Dermis microvascular lymphatic vessel endothelial cell (primary cell): ENCODE measurements around the gene SORL1-AS1.
A peak's percentile ranks its signal among the peaks of the same experiment; 100 is the strongest.
"Not testable (repeated sequence)": the region's sequence is repeated elsewhere in the genome, so short reads cannot be mapped to it uniquely, and the experiment has no call there.

Experiments
- DNase-seq, 2 donors: peaks; one replicate each; pipeline versions ENCODE4 v3.0.0 to v3.0.0-alpha.2; 2010; ENCODE audit warnings: low read depth in 2 of 2

Gene SORL1-AS1

DNA sequence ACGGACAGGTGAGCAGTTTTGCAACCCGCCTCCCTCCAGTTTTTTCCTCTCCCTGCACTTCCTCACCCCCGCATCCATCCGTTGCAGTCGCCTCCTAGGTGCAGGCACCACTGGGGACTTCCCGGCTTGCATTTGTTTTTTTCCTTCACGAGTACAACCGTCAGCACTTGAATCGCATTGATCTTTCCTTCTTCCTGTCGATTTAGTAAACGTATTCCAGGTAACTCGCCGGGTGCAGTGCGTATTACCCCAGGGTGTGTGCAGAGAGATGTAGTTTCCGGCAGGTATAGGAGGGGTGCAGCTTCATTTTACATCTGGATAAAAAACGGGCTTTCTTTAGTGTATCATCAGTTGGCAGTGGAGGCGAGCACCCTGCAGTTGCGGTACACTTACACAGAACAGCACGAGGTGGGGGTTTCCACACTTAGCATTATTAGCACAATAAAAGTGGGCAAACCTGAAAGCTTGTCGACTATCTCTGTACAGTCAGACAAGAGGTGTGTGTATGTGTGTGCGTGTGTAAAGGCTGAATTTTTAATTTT, at the start of gene SORL1-AS1:
Gene SORL1-AS1, minus strand, starts transcription at position 359 of the 542 bp plus-strand sequence.
- no peak for DNase-seq

DNA sequence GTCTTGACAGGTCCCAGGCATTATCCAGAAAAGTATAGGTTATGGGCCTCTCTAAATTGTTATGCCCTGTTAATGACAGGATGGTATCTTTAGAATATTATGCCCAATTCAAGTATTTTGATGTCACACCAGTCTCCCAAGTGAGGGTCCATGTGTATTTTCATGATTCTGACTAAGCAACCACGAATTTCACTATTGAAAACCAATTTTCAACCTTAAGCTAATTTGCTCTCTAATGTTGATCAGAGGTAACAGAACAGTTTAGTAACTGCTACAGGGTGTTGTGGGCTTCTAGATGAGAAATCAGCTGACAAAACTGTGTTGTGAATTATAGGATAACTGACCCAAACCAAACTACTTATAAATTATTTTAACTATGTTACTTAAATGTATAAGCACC, 48.0 kb upstream of the SORL1-AS1 start:
- no peak for DNase-seq

DNA sequence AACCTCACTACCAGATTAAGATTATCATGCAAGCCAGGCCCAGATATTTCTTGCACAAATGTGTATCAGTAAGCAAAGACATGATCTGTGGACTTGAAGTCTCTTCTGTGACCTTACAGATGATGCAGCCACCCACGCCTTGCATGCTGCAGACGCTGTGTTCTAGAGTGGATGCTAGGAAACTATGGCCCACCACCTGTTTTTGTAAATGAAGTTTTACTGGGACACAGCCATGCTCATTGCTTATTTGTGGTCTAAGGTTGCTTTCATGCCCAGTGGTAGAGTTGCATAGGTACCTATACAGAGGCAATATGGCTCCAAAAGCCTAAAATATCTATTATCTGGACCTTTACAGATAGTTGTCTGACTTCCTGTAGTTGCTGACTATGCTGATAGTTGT, 47.5 kb upstream of the SORL1-AS1 start:
- DNase-seq, result no peak

DNA sequence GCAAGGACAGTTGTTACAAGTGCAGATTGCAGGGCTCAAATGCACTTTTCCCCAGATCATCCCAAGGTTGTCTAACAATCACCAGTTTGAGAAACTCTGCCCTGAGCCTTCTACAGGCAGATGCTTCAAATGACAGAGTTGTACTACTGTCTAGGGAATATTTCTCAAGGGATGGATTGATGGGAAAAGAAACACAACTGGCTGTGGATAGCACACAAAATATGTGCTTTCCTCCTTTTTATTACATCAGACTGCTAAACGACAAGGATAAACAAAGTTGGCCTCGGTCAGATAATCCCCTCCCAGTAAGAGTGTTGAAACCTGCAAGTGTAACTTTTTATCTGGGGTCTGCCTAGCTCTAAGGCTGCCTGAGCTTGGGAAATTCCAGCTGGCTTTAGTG, 46.6 kb upstream of the SORL1-AS1 start:
- DNase-seq, result no peak

DNA sequence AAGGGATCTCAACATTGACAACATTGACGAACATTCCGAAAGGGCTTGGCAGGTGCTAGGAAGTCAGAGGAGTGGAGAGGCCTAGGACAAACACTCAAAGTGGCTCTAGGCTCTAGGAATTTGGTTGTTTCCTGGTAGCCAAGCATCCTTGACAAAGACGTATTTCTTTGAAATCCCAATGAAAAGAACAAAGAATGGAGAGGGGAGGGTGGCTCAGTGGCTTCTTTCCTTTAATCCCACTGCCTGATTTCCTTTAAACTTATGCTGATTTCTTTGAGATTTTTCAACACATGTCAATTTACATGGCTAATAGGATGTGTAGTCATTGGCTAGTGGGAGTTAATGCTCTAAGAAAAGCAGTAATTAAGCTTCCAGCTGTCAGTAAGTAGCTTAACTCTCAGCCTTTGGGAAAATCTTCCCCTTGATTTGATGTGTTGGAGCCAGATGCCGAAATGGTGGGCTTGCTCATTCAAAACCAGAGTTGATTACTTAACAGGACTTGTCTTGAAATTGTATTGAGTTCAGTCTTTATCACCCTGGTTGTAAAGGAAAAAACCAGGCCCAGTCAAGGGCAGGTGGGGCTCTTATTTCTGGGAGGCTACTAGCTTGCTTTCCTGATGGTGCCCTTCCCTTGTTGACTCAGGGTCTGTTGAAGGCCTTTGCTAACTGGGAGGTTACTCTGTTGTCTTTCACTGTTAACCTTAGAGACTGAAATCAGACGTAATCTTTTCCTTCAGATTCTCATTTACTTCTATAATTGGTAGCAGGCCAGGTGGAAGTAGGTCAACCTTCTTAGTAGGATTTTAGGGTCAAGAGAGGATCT, 44.6 kb upstream of the SORL1-AS1 start:
- no peak for DNase-seq

DNA sequence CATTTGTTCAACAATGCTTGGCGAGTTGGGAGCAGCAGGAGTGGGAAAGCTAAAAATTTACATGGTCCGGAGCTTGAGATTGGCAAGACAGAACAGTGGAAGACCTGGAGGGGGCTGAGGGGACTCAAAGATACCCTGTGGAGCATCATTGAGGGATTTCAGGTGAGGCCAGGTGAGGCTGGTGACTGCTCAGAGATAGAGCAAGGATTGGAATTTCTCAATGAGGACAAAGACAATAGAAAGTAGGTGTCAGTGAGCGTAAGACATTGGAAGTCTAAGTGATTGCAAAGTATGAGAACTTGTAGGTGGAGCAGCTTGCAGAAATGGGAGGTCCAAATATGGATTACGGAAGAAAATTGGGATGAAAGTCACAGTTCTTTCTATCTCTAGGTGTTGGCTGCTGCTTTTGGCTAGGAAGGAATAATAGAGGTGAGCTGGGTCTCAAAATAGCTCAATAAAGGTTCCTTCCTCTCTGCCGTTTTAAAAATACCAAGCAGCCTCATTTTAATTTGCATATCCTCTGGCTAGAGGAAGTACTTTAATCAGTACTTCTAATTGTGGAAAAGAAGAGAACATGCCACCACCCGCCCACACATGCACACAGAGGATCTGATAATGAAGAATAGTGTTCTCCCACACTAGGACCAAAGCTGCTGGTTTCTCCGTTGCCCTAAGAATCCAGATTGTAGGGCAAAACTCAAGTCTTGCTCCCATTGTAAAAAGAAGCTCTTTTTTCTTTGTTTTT, 41.8 kb upstream of the SORL1-AS1 start:
- no peak for DNase-seq

DNA sequence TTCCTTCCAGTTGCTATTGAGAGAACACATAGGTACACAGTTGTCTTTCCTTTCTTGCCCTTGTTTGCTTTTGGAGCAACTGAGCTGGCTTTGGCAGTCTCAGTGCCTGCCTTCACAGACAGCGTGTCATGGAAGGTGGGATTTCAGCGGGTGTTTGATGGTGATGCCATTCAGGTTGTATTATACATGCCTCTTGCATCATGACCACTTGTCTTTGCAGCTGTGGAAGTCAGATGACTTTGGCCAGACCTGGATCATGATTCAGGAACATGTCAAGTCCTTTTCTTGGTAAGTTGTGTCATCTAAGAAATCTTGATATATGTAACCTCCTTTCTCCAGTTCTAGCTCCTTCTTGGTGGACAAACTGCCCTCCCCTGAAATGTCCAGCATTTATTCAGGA, 37.1 kb upstream of the SORL1-AS1 start:
- DNase-seq, result no peak

DNA sequence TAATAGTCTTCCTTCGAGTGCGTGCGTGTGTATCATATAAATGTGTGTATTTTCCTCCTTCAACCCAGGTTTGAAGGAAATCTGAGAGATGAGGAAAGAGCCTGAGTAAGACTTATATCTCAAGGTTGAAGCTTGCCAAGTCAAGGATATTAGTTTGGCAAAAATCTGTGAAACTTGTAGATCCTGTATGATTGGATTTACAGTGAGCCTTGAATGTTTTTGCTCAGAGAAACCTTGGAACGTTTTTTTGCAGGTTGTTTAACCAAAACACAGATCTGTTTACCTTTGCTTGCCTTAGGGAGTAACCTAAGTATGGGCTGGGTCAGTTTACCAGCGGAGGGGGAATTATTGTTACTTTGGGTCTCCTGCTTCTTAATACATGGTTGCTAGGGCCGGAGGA, 35.9 kb upstream of the SORL1-AS1 start:
- DNase-seq, result no peak

DNA sequence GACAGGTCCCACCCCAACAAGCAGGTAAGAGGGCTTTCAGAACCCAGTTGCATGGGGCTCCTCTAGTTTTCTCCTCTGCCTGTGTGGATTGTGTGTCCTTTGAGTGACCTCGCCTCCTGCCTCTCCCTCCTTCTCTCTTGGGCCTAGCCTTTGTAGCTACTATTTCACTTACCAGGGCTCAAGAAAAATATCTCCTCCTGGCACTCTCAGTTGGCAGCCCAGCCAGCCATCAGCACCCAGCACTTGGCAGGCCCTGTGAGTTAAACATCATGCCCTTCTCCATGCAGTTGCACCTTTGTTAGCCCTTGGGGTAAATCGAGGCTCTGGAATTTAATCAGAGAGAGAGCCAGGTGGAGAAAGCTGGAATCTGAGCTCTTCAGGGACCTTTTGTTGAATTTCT, 35.4 kb upstream of the SORL1-AS1 start:
- DNase-seq, result no peak

DNA sequence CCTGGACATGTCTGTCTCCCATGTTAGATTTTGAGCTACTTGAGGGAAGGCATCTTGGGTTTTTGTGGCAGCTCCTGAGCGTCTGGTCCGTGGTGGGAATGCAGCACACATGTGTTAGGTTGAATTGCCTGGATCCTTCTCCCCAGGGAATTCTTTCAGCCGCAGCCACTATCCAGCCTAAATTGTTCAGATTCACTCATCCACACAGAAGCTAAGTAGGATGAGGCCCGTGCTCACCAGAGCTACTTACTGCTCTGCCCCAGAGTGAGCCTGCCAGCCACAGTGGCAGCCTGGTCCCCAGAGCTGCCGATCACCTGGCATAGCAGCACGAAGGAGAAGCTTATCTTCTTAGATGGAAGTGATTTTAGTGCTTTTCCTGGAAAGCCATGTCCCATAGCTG, 34.4 kb upstream of the SORL1-AS1 start:
- no peak for DNase-seq

DNA sequence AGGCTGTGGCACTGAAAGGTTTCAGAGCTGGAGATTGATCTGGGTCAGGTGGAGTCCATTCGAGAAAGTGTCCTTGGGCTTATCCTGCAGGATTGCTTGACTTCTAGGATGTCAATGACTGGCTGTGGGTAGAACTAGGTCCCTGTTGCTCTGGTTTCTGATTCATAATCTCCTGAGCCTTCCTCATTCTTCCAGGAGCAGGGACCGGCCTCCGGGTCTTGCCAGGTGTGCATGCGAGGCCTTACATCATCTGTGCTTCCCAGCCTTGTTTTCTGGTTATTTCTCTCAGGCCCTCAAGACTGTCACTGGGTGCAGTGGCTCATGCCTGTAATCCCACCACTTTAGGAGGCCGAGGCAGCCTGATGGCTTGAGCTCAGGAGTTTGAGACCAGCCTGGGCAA, 33.3 kb upstream of the SORL1-AS1 start:
- DNase-seq, result no peak

DNA sequence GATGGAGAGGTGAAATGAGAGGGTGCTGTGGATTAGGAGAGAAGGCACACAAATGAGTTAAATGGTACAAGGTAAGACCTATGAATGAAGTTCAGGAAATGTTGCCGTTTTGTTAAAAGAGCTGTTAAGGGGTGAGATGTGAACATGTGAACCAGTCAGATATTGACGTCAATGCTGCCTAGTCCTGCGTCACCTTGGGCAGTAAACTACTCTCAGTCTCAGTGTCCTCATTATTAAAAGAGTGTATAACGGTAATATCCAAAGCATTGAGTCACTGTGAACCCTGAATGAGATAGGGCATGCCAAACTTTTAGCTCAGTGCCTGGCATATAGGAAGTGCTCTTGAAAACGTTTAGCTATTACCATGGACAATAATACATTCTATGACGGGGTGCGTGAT, 32.4 kb upstream of the SORL1-AS1 start:
- DNase-seq, result no peak

DNA sequence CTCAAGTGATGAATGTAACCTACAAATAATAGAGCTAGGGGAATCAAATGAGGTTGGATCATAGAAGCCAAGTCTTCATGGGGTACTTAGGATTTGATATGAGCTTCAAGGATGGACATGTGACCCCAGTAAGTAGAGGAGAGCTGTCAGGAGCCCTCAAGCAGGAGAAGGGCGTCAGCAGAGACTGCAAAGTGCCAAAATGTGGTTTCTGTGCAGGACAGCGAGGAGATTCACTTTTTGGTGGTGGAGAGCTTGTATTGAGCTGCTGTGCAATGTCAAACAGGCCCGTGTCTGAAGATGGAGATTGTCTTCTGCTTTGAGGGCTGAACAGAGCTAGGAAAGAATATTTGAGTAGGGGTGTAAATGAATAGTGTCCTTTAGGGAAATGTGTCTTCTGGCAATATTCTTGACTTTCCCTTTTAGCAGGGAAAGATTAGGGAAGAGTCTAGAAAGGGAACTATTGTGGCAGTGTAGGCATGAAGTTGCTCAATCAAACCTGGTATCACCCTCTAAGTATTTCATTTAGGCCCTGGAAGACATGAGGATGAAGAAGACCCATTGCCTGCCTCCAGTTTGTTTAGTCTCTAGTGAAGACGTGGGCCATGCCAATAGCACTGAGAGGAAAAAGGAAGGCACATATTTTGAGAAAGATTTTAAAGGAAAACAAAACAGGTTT, 31.2 kb upstream of the SORL1-AS1 start:
- no peak for DNase-seq

DNA sequence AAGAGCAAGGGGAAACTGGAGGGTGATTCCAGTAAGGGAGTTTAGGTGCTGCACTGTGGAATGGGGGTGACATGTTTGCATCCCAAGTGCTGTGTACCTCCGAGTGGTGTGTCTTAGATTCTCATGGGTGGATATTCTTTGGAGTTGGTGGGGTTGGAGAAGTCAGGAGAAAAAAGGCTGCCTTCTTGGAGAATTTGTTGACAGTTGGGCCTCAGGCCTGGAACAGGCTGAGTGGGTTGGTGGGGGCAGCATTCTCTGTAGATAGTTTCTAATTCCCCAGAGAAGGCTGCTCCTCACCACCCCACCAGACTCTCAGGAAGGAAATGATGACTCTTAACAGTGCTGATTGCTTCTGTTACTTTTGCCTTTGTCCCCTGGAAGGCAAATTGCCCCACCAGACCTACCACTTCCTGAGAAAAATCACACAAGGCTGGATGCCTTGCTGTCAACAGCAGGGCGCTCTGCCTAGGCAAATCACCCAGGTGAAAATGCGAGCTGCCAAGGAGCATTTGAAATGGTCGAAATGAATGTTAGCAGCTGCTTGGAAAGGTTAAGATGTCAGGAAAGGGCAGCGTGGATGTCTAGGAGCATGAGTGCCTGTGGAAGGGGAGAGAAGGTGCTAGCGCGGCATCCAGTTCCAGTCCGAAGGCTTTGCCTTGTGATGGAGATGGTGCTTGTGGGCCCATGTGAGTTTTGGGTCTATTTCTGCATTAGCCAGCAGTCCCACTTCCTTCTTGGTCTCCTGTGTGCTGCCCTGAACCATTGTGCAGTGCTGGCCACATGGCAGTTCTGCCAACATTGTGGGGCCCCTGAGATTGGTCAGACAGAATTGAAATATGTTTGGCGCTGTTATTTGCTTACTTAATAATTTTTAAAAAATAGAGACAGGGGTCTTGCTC, 29.7 kb upstream of the SORL1-AS1 start:
- peak; percentile 14 to 58 for DNase-seq

DNA sequence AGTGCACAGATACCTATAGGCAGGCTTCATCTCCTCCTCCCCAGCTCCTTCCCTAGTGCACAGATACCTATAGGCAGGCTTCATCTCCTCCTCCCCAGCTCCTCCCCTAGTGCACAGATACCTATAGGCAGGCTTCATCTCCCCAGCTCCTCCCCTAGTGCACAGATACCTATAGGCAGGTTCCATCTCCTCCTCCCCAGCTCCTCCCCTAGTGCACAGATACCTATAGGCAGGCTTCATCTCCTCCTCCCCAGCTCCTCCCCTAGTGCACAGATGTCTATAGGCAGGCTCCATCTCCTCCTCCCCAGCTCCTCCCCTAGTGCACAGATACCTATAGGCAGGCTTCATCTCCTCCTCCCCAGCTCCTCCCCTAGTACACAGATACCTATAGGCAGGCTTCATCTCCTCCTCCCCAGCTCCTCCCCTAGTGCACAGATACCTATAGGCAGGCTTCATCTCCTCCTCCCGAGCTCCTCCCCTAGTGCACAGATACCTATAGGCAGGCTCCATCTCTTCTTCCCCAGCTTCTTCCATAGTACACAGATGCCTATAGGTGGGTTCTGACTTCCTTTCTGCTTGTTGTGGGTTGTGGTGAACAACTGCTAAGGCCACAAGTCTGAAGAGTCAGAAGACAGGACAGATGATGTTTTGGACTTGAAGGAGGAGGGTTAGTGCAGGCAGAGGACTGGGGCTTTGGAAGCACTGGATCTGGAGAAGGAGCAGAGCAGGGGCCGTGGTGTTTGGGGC, 28.9 kb upstream of the SORL1-AS1 start:
- DNase-seq, result not testable (repeated sequence)

DNA sequence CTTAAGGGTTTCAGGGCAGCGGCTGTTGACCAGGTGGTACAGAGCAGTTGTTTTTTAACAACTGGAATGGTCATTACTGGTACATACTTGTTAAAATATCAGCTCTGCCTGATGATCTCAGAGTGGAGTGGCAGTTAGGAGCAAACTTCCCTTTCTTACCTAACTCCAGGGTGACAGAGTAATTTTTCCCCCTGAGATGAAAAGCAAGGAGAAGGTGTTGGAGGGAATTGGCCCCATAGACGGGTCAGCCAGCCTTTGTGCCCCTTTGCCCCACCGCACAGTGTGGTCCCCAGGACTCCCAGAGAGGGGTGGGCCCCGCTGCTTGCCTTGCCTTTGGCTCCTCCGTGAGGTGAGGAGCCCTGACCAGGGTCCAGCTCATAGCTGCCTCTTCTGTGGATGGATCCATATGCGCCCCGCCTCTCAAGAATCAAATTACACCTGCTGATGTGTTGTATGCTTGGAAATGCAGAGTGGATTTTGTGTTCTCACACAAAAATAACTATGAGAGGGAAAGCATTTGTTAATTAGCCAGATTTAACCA, 27.0 kb upstream of the SORL1-AS1 start:
- DNase-seq, result no peak

DNA sequence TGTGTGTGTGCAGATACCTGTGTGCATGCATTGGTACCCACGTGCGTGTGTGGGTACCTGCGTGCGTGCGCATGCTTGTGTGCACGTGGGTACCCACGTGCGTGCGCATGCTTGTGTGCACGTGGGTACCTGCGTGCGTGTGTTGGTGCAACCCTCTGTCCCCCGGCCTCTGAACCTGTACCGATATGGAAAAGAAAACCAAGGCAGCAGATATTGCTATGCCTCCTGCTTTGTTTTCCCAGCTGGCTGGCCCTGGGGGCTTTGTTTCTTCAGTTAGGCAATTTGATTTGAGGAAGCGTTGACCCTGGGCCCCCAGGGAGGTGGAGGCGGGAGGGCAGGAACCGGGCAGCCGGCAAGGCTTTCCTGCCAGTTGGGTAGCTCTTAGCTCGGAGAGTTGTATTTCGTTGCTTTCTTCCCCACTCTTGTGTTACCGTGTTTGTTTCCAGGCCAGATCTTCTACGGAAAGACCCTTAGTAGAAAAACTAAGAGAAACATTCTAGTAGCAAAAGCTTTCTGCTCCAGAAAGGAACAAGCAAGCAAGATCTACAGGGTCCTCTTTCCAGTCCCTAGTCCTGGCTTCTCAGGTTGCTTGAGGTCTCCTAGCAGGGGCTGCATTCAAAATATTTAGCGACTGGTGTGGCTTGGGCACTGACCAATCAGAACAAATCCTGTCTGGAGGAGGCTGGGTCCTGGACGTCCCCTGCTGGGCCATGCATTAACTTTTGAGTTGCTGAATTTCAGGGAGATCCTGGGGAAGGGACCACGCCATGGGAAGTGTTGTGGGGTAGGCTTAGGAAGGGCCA, 26.3 kb upstream of the SORL1-AS1 start:
- peak in 1 of 2 donors; percentile 2 for DNase-seq

DNA sequence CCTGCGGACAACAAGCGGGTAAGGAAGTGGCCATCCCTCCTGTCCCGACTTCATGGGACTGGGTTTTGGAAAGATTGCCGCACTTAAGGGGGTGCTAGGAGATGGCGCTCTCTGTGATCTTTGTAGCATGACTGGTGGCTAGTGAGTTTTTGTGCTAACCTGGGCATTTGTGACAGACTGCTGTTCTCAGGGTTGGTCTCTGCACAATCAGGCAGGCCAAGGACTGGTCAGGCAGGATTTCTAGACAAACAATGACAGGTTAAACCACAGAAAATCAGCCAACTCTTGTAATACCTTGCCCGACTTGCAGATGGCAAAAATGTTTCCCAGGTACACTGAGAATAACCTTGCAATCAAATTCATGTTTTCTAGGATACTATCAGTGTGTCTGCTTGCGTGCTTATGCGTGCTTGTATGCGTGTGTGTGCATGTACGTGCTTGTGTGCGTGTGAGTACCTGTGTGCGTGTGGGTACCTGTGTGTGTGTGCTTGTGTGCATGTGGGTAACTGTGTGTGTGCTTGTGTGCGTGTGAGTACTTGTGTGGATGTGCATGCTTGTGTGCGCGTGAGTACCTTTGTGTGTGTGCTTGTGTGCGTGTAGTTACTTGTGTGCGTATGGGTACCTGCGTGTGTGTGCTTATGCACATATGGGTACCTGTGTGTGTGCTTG, 25.6 kb upstream of the SORL1-AS1 start:
- no peak for DNase-seq
